WERI-Rb-1 (cell line): ENCODE data around the gene SPCS2.

Source experiments
- DNase-seq: peaks from one replicate; pipeline ENCODE4 v3.0.0-alpha.2; 2020
- H3K27ac ChIP-seq: fragments of 250-450 bp; sonication (Bioruptor Pico); 2 replicates; pipeline ENCODE4 v1.5.1; 2020; ENCODE audit warnings: mild to moderate bottlenecking, moderate library complexity
- H3K27me3 ChIP-seq: fragments of 250-450 bp; sonication (Bioruptor Pico); 2 replicates; pipeline ENCODE4 v1.5.1; 2021; ENCODE audit warnings: mild to moderate bottlenecking, low read depth, moderate library complexity; ENCODE audit not compliant: insufficient read depth, severe bottlenecking
- H3K36me3 ChIP-seq: fragments of 250-450 bp; sonication (Bioruptor Pico); 2 replicates; pipeline ENCODE4 v1.5.1; 2020; ENCODE audit warnings: mild to moderate bottlenecking, moderate library complexity
- H3K4me3 ChIP-seq: 2 replicates; pipeline ENCODE4 v1.5.1; 2011; ENCODE audit warnings: low read depth, mild to moderate bottlenecking, control low read depth, low read length
- H3K9me3 ChIP-seq: fragments of 250-450 bp; sonication (Bioruptor Pico); 2 replicates; pipeline ENCODE4 v1.5.1; 2021; ENCODE audit warnings: mild to moderate bottlenecking, moderate library complexity; ENCODE audit not compliant: severe bottlenecking
- CTCF ChIP-seq: IDR thresholded peaks from 2 replicates; pipeline ENCODE4 v1.5.1; 2011; ENCODE audit warnings: low read depth, mild to moderate bottlenecking, control low read depth, inconsistent platforms, low read length

SPCS2 gene

GRCh38 chr11:75028321-75028720, 79.3 kb downstream of the SPCS2 start:
- H3K36me3 ChIP-seq, result no peaks in the 10 kb centered on the region
- DNase-seq, result no peak
- TF ChIP-seq CTCF, result no peak
- no peak overlapping the region for H3K4me3 ChIP-seq
- H3K9me3 ChIP-seq, result no peaks in the 10 kb centered on the region
- H3K27ac ChIP-seq, result no peak overlapping the region
- H3K27me3 ChIP-seq, result no peaks in the 10 kb centered on the region
